ENCODE data around the gene FHL1. TPM values are rescaled to one million over a fixed set of nuclear protein-coding genes. Genes with fewer than 3 reads are reported as not detected.

The FHL1 gene
- total RNA-seq, 4 donors from 2014 or later = 85.9 to 140 (median 107) TPM

GRCh38 chrX:136196691-136197155 is 49.4 kb downstream of the FHL1 start:
- 66 to 74% methylated on average over 7 of the region's 7 CpGs for WGBS, 2 donors
- H3K4me3 ChIP-seq (ENCODE audit: low read depth, poor library complexity, severe bottlenecking) = no peak overlapping the region
- no peak for DNase-seq (ENCODE audit: low spot score in 2 of 2)
- intact Hi-C loops (cut with DNase I; ENCODE audit: low total_unique reads) = no loop called here
- no peak for TF ChIP-seq POLR2A (IDR thresholded peaks at IDR 0.05)
- no peak for TF ChIP-seq CTCF (IDR thresholded peaks at IDR 0.05)

GRCh38 chrX:136198010-136198409 is 50.7 kb downstream of the FHL1 start:
- intact Hi-C loops (cut with DNase I; ENCODE audit: low total_unique reads) = no loop called here
- H3K4me3 ChIP-seq (ENCODE audit: low read depth, poor library complexity, severe bottlenecking) = no peak overlapping the region

GRCh38 chrX:136198678-136199243 is 51.4 kb downstream of the FHL1 start:
- DNase-seq (ENCODE audit: low spot score in 2 of 2) = no peak
- 82 to 96% methylated on average over 6 of the region's 6 CpGs for WGBS, 2 donors
- no peak overlapping the region for H3K4me3 ChIP-seq (ENCODE audit: low read depth, poor library complexity, severe bottlenecking)
- intact Hi-C loops (cut with DNase I; ENCODE audit: low total_unique reads) = no loop called here
- TF ChIP-seq POLR2A (IDR thresholded peaks at IDR 0.05) = no peak
- no peak for TF ChIP-seq CTCF (IDR thresholded peaks at IDR 0.05)

More at GRCh38 chrX:136198010-136198409, 50.7 kb downstream of the FHL1 start:
- no peak for TF ChIP-seq CTCF (IDR thresholded peaks at IDR 0.05)
- TF ChIP-seq POLR2A (IDR thresholded peaks at IDR 0.05) = no peak
- no peak for DNase-seq (ENCODE audit: low spot score in 2 of 2)

- intact Hi-C loops (cut with DNase I; ENCODE audit: low total_unique reads) = no loop called here
- no peak overlapping the region for H3K4me3 ChIP-seq (ENCODE audit: low read depth, poor library complexity, severe bottlenecking)
- WGBS, 2 donors = 59 to 67% methylated on average over 4 of the region's 4 CpGs
- DNase-seq (ENCODE audit: low spot score in 2 of 2) = no peak
- TF ChIP-seq POLR2A (IDR thresholded peaks at IDR 0.05) (no peak), CTCF (IDR thresholded peaks at IDR 0.05) (no peak)
Observed at GRCh38 chrX:136199365-136199764, 52.0 kb downstream of the FHL1 start.

- 64% methylated on average over 2 of the region's 2 CpGs for WGBS, 2 donors
- intact Hi-C loops (cut with DNase I; ENCODE audit: low total_unique reads) = no loop called here
- TF ChIP-seq POLR2A (IDR thresholded peaks at IDR 0.05) (no peak), CTCF (IDR thresholded peaks at IDR 0.05) (no peak)
- no peak overlapping the region for H3K4me3 ChIP-seq (ENCODE audit: low read depth, poor library complexity, severe bottlenecking)
- no peak for DNase-seq (ENCODE audit: low spot score in 2 of 2)
Observed at GRCh38 chrX:136200466-136200865, 53.1 kb downstream of the FHL1 start.

GRCh38 chrX:136201601-136202000 is 54.3 kb downstream of the FHL1 start:
- TF ChIP-seq POLR2A (IDR thresholded peaks at IDR 0.05) = no peak
- no peak for TF ChIP-seq CTCF (IDR thresholded peaks at IDR 0.05)
- WGBS, 2 donors = 84 to 91% methylated on average over 5 of the region's 5 CpGs
- no peak overlapping the region for H3K4me3 ChIP-seq (ENCODE audit: low read depth, poor library complexity, severe bottlenecking)
- DNase-seq (ENCODE audit: low spot score in 2 of 2) = no peak
- intact Hi-C loops (cut with DNase I; ENCODE audit: low total_unique reads) = no loop called here

Measured in lower leg skin (tissue), 4 donors.